Smooth muscle cell (in vitro differentiated cells): ENCODE data around the gene INHBB. TPM values are rescaled to one million over a fixed set of nuclear protein-coding genes. Genes with fewer than 3 reads are reported as not detected.

Source experiments
- DNase-seq: peaks from one replicate; lab custom pipeline; 2025; ENCODE audit not compliant: unreplicated experiment; lab: John Stamatoyannopoulos, UW
- H2AFZ ChIP-seq: fragments of 200-600 bp; sonication (generic); 2 replicates; pipeline ENCODE4 v1.6.0; 2016; ENCODE audit warnings: antibody characterized with exemption, low read depth, mild to moderate bottlenecking
- H3F3A ChIP-seq: fragments of 200-600 bp; sonication (generic); 2 replicates; pipeline ENCODE4 v1.6.0; 2017; ENCODE audit warnings: antibody characterized with exemption, low read depth
- H3K27ac ChIP-seq: fragments of 200-600 bp; sonication (generic); 2 replicates; pipeline ENCODE4 v1.5.1; 2016; ENCODE audit warnings: low read depth, mild to moderate bottlenecking
- H3K27me3 ChIP-seq: fragments of 200-600 bp; sonication (generic); 2 replicates; pipeline ENCODE4 v1.6.1; 2016; ENCODE audit warnings: low read depth, mild to moderate bottlenecking
- H3K36me3 ChIP-seq: fragments of 200-600 bp; sonication (generic); 2 replicates; pipeline ENCODE4 v1.5.1; 2016; ENCODE audit warnings: low read depth
- H3K4me1 ChIP-seq: fragments of 200-600 bp; sonication (generic); 2 replicates; pipeline ENCODE4 v1.5.1; 2016; ENCODE audit warnings: low read depth
- H3K4me2 ChIP-seq: fragments of 200-600 bp; sonication (generic); 2 replicates; pipeline ENCODE4 v1.6.0; 2016; ENCODE audit warnings: mild to moderate bottlenecking
- H3K4me3 ChIP-seq: fragments of 200-600 bp; sonication (generic); 2 replicates; pipeline ENCODE4 v1.5.1; 2016; ENCODE audit warnings: mild to moderate bottlenecking
- H3K79me2 ChIP-seq: fragments of 200-600 bp; sonication (generic); 2 replicates; pipeline ENCODE4 v1.6.0; 2016; ENCODE audit warnings: low read depth, mild to moderate bottlenecking
- H3K9ac ChIP-seq: fragments of 200-600 bp; sonication (generic); 2 replicates; pipeline ENCODE4 v1.6.0; 2016; ENCODE audit warnings: low read depth
- H3K9me3 ChIP-seq: fragments of 200-600 bp; sonication (generic); replicated peaks from 2 replicates; pipeline ENCODE4 v1.5.1; 2016; ENCODE audit warnings: low read depth
- H4K20me1 ChIP-seq: fragments of 200-600 bp; sonication (generic); 2 replicates; pipeline ENCODE4 v1.6.0; 2016; ENCODE audit warnings: low read depth
- WGBS: methylation state at CpG from one replicate; pipeline ENCODE4 v1.1.7; 2016; ENCODE audit warnings: low lambda C conversion rate; 5-methylcytosine and 5-hydroxymethylcytosine counted together
- polyA plus RNA-seq: library from polyadenylated mRNA; unstranded; fragments of >200 nt; fragmentation: Nextera tagmentation; extraction: Ambion mirVana; gene quantifications from 2 replicates; pipeline ENCODE4 v1.2.1, GENCODE V29; 2016
- total RNA-seq: library from RNA; depleted of rRNA; stranded (reverse); fragments of >200 nt; gene quantifications from 2 replicates; pipeline ENCODE4 v1.2.3, GENCODE V29; 2014
- TF ChIP-seq, protein P1 (sequence below): fragments of 200-600 bp; sonication (generic); IDR thresholded peaks from 2 replicates; pipeline ENCODE4 v1.5.1; 2017; ENCODE audit warnings: borderline replicate concordance, mild to moderate bottlenecking, antibody characterized with exemption; ENCODE audit not compliant: insufficient read depth, poor library complexity, severe bottlenecking

Gene INHBB
- total and polyA plus RNA-seq, 2 experiments from 2014 or later: 0.06 to 0.09 TPM

DNA sequence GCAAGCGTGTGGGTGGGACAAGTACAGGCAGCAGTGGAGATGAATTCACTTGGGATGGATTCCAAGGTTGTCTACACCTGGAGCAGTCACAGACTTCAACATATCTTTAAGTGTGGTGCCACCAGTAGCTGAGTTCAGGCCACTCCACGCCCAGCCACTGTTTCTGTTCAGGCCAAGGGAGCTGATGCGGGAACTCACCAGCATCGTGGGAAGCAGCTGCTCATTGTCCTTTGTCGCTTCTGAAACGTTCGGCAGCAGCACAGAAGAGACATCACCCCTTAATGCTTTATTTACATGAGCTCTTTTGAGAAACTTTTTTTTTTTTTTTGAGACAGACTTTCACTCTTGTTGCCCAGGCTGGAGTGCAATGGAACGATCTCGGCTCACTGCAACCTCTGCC, 19.9 kb upstream of the INHBB start:
- whole genome bisulfite sequencing: 84% methylated on average over 9 of the region's 9 CpGs
- H3K9me3 ChIP-seq: no peaks in the 10 kb centered on the region
- no peak overlapping the region for H3K27ac ChIP-seq
- H3K4me1 ChIP-seq: no peaks in the 10 kb centered on the region
- H3K9ac ChIP-seq: no peak overlapping the region
- DNase-seq: no peak
- no peaks in the 10 kb centered on the region for H4K20me1 ChIP-seq
- peaks cover 3% of the 10 kb centered on the region for H3K27me3 ChIP-seq
- no peaks in the 10 kb centered on the region for H3K79me2 ChIP-seq
- H3K4me3 ChIP-seq: no peak overlapping the region
- no peaks in the 10 kb centered on the region for H3K36me3 ChIP-seq
- no peak overlapping the region for H2AFZ ChIP-seq
- H3K4me2 ChIP-seq: no peak overlapping the region
- TF ChIP-seq, protein P1, sequence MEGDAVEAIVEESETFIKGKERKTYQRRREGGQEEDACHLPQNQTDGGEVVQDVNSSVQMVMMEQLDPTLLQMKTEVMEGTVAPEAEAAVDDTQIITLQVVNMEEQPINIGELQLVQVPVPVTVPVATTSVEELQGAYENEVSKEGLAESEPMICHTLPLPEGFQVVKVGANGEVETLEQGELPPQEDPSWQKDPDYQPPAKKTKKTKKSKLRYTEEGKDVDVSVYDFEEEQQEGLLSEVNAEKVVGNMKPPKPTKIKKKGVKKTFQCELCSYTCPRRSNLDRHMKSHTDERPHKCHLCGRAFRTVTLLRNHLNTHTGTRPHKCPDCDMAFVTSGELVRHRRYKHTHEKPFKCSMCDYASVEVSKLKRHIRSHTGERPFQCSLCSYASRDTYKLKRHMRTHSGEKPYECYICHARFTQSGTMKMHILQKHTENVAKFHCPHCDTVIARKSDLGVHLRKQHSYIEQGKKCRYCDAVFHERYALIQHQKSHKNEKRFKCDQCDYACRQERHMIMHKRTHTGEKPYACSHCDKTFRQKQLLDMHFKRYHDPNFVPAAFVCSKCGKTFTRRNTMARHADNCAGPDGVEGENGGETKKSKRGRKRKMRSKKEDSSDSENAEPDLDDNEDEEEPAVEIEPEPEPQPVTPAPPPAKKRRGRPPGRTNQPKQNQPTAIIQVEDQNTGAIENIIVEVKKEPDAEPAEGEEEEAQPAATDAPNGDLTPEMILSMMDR: no peak
- H3F3A ChIP-seq: no peaks in the 10 kb centered on the region

DNA sequence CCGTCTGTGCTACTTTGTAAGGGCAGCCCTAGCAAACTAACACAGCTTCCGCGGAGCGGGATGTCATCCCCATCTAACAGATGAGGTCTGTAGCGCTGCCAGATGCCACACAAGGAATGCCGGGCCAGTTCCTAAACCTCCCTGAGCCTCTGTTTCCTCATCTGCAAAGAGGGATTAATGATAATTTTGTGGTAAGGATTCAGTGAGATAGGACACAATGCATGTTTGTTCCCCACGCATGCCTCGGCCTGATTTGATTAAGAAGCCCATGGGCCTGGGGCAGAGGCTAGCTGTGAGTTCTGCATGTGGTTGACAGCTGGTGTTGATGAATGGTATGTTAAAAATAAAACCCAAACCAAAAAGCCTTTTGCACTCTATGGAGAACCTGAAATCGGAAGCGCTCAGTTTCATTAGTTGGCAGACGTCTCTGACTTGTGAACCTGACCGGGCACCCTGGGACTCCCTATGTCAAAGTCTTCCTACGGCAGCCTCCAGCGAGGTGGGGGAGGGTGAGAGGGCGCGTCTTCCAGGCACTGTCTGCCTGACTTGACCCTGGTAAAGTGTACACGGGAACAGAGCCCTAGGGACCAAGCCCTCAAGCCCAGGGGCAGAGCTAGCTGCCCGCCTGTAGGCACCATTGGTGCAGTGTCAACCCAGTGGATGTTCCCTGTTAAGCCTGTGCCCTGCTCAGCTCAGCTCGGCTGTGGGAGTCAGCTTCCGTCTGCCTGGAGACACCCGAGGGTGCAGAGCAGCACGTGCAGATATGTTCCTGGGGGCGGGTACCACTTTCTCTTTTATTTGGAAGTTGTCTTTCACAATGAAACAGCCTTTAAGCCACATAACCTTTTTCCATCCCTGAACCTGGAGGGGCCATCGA, 14.8 kb upstream of the INHBB start:
- TF ChIP-seq, protein P1: no peak

DNA sequence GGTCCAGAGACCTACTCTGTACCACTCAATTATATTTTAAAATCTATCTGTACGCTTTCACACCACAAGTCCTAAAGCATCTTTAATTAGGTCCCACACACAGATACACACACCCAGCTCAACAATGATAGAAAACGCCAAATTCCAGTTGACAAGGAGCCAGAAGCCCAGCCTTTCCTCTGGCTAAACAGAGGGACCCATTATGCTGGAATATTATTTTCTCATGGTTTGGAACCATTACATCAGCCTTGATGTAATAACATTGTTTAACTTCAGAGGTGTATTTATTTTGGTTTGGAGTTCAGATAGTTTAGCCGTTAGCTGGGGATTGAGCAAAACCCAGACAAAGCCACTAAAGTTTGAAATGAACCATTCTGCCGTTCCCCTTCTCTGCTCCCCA, 14.0 kb upstream of the INHBB start:
- Histone ChIP-seq H3K27ac (no peak overlapping the region), H2AFZ (no peak overlapping the region), H3K27me3 (peaks cover 13% of the 10 kb centered on the region), H3K79me2 (no peaks in the 10 kb centered on the region), H3K4me3 (no peak overlapping the region), H3K4me2 (no peak overlapping the region), H3K4me1 (no peaks in the 10 kb centered on the region), H4K20me1 (no peaks in the 10 kb centered on the region), H3K9ac (no peak overlapping the region), H3F3A (no peaks in the 10 kb centered on the region), H3K36me3 (no peaks in the 10 kb centered on the region), H3K9me3 (no peaks in the 10 kb centered on the region)
- DNase-seq: no peak
- TF ChIP-seq, protein P1: no peak
- WGBS: 93% methylated on average over 4 of the region's 4 CpGs

More for the DNA sequence above, 14.8 kb upstream of the INHBB start:
- Histone ChIP-seq H3K9me3 (no peaks in the 10 kb centered on the region), H2AFZ (no peak overlapping the region), H3F3A (no peaks in the 10 kb centered on the region), H3K9ac (no peak overlapping the region), H3K4me1 (no peaks in the 10 kb centered on the region), H3K27me3 (peaks cover 12% of the 10 kb centered on the region), H4K20me1 (no peaks in the 10 kb centered on the region), H3K4me2 (no peak overlapping the region), H3K27ac (no peak overlapping the region), H3K4me3 (no peak overlapping the region), H3K36me3 (no peaks in the 10 kb centered on the region), H3K79me2 (no peaks in the 10 kb centered on the region)
- WGBS: 79% methylated on average over 24 of the region's 24 CpGs
- no peak for DNase-seq
